ENCODE results near the gene CD200R1.
"Not testable (repeated sequence)": the region's sequence is repeated elsewhere in the genome, so short reads cannot be mapped to it uniquely, and the experiment has no call there.

CD200R1 gene

DNA sequence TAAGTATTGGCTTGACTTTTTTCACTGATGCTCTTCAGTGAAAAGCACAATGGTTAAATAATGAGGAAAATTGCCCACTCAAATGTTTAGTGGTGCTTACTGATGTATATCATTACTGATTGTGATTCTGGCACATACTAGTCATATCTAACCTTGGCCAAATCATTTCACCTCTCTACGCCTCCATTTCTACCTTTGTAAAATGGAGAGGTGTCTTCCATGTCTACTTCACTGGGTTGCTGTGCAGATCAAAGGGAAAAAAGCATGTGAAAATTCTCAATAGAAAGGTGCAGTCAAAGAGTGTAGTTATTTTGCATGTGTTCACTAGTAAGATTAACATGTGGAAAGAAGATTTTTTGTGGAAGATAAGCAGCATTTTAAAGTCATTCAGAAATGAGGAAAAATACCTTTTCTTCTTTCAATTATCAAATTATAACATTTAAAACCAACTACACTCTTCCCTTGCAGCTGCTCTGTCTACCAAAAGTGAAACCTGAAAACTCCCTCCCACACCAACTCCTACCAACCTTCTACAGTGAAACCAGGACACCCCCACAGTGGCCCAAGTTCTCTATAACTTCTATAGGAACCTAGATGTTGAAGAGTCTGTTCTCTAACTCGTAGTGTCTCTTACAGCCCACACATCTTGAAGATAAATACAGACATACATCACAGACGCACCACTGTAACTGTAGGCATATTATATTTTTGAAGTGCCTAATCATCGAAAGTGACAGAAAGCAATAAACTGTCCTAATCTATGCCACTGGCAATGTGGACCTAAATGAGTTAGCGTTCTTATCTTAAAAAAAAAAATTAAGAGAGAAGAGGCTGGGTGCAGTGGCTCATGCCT, 1.4 kb downstream of the CD200R1 start:
- peak; percentile 32 for DNase-seq (ENCODE audit: low read depth)

DNA sequence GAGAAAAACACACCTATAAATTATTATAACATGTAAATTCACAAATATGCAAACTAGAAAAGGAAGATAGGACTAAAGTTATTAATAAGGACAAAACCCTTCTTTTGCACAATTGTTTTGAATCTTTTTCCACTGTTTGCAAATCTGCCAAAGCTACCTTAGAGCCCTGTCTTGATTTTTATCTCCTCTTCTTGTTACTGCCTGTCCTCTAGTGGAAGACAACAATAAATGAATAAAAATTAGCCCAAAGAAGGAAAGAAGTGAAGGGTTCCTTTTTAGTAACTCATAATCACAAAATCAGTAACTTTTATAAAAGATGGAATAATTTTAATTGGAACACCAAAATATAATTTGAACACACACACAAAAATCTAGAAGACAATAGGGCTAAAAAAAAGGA, 2.7 kb downstream of the CD200R1 start:
- DNase-seq (ENCODE audit: low read depth) = no peak

DNA sequence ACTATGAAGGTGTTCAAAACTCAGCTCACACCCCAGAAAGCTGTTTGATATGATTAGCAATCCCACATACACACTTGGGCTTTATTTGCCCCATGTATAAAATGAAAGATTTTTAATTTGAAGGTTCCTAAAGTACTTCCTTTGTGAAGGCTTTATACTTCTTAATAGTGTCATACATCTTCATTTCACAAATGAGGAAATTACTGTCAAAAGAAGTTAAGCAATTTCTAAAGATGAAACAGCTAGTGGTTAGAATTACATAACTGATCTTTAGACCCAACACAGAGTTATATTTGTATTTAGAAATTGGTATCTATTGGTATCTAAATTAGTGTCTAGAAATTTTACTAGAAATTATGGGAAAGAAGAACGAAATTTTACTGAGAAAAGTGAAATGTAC, 7.1 kb downstream of the CD200R1 start:
- DNase-seq (ENCODE audit: low read depth) = no peak

DNA sequence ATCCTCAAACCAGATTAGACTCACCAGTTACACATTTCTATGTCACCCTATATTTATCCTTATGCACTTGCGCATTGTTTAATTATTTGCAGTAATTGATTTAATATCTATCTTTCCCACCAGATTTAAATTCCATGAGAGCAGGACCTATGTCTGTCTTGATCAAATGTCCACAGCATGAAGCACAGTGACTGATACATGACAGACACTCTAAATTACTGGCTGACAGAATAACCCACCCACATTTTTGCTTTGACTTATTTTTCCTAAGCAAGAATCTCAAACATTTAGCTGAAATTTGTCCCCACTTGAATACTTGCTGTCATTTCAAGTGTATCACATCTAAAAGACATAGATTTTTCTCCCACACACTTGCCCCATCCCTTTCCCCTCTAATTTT, 7.5 kb downstream of the CD200R1 start:
- no peak for DNase-seq (ENCODE audit: low read depth)

DNA sequence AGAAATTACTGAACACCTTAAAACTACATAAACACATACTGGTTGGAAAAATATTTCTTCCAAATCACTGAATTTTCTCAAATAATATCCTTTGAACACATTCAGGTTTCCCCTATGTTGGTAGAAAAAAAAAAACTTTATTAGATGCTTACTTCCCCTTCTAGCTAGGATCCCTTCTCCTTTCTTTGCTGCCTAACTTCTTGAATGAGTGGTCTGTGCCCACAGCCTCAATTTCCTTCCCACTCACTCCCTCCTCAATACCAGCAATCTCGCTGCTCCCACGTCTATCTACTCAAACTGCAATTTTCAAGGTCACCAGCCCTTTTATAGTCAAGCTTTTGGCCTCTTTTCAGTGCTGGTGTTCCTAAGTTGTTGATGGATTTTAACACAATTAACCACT, 8.3 kb downstream of the CD200R1 start:
- no peak for DNase-seq (ENCODE audit: low read depth)

DNA sequence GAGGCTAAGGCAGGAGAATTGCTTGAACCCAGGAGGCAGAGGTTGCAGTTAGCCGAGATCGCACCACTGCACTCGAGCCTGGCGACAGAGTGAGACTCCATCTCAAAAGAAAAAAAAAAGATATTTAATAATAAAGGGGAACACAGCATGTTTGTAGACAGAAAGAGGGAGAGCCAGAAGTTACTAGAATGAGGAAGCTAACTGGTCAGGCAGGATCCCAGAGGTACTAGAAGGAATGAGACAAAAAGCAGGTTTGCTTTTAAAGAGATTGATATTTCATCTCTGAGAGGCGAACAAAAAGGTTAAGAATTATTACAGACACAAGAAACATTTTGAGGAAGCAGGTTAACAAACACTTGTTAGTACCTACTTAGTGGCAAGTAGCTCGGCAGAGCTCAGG, 9.2 kb downstream of the CD200R1 start:
- DNase-seq (ENCODE audit: low read depth) = no peak

DNA sequence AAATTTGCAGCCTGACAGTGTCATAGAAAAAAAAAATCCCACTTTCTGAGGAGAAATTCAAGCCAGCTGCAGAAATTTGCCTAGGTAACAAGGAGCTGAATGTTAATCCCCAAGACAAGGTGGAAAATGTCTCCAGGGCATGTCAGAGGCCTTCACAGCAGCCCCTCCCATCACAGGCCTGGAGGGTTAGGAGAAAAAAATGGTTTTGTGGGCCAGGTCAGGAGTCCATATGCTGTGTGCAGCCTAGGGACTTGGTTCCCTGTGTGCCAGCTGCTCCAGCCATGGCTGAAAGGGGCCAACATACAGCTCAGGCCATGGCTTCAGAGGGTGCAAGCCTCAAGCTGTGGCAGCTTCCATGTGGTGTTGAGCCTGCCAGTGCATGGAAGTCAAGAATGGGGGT, 11.2 kb downstream of the CD200R1 start:
- no peak for DNase-seq (ENCODE audit: low read depth)

DNA sequence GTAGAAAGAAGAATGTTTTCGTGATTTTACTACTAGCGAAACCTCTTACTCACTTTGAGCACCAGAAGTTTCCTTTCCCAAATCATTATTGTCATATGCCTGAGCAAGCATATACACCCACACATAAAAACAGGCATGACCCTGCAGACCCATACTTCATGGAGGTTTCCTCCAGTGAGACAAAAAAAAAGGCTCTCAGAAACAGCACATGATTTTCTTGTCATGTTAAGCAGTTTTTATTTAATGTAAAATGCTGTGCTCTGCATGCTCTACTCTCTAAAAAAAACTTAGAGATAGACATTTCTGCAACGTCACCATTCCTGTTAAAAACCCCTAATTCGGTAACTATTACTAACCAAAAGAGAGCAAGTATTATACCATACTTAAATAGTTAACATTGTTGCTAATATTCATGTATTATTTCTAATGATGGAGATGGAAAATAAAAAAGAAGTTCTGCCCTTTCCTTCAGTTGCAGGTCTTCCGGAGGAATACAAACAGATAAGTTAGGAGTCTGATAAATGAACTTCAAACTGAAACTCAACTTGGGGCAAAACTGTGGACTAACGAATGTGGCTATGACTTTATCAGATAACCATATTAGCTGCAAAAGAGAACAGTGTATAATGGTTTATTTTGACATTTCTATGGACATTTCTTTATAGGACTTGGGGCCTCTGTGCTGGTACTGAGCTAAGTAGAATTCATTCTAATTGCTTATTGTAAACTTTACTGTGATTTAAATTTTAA, 15.9 kb downstream of the CD200R1 start:
- no peak for DNase-seq (ENCODE audit: low read depth)

DNA sequence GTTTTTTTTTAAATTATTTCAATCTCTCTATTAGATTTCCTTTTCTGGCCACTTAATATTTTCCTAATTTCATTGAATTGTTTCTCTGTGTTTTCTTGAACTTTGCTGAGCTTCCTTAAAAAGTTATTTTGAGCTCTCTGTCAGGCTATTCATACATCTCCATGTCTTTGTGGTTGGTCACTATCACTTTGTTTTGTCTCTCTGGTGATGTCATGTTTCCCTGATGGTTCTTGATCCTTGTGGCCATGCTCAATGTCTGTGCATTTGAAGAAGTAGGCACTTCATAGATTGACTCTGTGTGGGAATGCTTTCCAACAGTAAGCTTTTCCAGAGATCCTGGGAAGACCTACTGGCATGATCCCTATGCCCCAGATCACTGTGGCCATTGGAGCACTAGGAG, 18.6 kb downstream of the CD200R1 start:
- DNase-seq (ENCODE audit: low read depth) = no peak

DNA sequence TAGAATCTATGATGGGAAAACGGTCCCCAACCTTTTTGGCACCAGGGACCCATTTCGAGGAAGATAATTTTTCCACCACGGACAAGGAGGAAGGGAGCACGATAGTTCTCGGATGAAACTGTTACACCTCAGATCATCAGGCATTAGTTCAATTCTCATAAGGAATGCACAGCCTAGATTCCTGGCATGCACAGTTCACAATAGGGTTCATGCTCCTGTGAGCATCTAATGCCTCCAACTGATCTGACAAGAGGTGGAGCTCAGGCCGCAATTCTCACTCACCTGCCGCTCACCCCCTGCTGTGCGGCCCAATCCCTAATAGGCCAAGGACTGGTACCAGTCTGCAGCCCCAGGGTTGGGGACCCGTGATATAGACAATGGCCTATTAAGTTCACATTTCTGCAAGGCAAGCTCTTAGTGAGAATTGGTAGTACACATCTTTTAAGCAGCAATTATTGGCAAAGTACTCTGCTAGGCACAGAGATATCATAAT, 26.5 kb downstream of the CD200R1 start:
- DNase-seq (ENCODE audit: low read depth) = no peak

DNA sequence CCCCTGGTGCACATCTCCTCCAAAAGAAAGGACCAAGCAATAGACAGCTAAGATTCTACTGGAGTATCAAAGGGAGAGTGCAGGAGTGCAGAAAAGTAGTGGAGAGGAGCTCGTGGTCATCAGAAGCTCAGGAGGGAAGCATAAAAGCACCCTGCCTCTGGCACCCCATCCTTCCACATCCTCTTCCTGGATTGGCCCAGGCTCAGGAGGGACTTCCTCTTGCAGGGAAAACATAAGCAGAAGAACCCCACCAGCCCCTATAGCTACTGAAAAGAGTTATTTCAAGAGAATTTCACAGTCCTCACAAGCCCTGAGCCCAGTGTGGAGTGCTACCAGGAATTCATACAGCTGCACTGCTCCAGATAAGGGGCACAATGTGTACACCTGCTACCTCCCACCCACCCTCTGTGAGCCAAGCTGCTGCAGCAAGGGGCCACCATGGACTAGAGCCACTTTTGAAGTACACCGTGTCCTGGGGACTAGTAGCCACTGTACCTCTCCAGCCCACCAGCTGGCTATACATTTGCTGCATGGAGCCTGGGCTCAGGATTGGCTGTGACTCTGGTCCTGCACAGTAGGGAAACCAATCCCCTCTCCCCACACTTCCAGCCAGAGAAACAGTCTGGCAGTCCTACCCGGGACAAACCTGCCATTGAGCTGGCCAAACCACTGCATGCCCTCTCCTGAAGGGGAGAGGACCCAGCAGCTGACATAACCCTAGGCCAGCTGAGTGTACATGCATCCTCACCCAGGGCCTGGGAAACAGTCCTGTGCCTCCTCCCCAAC, 43.0 kb downstream of the CD200R1 start:
- no peak for DNase-seq (ENCODE audit: low read depth)

DNA sequence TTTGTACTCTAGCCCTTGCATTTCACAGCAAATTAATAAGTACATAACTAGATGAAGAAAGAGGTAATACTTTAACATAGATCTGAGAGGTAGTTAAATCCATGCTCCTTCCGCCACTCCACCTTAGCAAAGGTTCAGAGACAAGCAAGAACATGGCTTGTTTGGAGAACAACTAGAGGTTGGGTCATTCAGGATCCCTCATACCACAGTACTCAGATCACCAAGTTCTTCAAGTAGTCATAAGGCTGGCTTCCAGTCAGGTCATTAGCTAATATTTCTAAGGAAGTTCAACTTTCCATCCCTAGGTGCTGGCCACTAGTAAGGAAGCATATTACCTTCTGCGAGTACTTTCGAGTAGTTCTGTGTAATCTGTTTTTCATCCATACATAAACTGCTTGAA, 44.1 kb downstream of the CD200R1 start:
- DNase-seq (ENCODE audit: low read depth) = no peak

DNA sequence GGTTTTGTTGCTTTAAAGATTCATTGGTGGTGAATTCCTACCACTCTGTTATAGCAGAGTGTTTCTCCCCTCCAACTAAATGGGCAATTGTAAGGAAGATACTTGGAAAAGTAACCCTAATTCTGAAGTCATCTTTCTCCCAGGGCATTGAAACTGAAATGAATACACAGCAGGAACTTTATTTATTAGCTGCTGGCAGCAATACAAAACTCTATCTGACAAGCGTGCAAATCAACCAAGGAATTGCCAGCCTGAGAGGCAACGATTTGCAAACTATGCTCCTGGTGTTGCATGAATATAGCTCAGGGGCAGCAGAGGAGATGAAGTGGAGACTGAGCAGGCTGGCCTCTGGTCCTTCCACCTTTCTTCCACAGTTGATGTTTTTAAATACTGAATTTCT, 48.9 kb downstream of the CD200R1 start:
- DNase-seq (ENCODE audit: low read depth) = no peak

DNA sequence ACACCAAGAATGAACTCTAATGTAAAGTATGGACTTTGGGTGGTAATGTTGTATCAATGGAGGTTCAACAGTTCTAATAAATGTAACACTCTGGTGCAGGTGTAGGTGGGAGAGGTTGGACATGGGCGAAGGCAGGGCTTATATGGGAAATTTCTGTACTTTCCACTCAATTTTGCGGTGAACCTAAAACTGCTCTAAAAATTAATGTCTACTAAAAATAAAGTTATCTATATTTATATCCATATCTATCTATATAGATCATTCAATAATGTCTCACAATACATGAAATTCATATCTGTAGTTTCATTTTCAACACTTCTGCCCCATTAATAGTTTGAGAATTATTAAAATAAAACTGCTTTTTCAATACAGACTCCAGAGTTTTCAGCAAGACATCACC, 49.3 kb downstream of the CD200R1 start:
- no peak for DNase-seq (ENCODE audit: low read depth)

DNA sequence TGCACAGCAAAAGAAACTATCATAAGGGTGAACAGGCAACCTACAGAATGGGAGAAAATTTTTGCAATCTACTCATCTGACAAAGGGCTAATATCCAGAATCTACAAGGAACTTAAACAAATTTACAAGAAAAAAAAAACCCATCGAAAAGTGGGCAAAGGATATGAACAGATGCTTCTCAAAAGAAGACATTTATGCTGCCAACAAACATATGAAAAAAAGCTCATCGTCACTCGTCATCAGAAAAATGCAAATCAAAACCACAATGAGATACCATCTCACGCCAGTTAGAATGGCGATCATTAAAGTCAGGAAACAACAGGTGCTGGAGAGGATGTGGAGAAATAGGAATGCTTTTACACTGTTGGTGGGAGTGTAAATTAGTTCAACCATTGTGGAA, 55.4 kb downstream of the CD200R1 start:
- not testable (repeated sequence) for DNase-seq (ENCODE audit: low read depth)

DNA sequence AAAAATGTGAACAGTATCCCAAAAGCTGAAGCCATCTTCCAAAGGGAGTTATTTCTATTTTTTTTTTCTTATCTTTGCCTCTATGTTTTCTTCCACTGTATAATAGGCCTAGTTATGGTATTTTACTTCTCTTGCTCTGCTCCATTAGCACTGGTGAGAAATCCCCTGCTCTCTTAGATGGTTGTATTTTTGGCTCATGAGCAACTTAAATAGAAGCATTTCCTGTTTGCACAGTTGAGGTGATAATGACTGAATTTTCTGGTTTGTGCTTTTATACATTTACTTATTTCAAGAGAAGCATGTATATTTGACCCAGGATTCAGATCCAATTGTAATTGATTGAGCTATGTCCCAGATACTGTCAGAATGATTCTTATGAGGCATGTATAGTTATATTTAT, 66.7 kb downstream of the CD200R1 start:
- no peak for DNase-seq (ENCODE audit: low read depth)

DNA sequence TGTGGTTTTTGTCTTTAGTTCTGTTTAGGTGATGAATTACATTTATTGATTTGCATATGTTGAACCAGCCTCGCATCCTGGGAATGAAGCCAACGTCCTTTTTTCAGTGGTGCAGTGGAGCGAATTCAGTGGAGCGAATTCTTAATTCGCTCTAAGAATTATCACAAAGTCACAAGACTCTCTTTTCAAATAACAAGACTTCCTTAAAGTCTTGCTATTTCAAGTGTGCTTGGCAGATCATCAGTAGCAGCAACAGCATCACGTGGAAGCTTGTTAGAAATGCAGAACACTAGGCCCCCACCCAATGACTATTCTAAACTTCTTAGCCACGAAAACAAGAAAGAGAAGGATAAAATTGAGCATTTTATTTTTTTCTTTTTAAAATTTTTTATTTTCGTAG, 70.1 kb downstream of the CD200R1 start:
- no peak for DNase-seq (ENCODE audit: low read depth)

DNA sequence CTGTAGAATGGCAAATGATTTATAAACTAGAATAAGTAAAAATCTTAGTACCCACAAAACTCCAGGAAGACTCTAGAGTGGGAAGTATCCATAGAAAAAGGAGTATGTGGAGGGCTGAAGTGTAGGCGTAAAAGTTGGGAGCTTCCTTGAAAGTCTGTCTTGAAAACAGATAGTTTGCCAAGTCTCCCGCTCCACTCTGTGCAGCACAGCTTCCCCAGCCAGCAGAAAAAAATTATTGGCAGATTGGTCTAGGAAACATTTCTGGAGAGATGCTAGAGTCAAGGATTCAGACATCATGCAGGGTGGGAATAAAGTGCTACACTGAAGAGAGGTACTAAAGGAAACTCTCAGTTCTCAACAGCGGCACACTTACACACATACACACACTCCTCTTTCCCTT, 74.8 kb downstream of the CD200R1 start:
- no peak for DNase-seq (ENCODE audit: low read depth)

DNA sequence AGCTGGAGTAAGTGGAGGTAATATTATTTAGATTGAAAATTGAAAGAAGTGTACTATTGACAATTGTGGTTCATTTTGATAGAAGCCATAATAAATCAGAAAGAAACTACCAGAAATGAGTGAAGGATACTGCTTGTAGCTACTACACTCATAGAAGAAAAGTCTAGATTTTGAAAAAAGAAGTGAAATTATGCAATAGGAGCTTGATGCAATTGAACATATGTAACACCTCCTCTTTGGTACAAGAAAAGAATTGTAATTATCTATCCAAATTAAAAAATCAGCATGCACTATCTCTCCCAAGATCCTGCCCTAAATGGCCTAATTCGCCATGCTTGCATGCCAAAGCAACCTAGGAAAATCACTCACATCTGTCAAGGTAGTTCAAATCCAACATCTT, 77.1 kb downstream of the CD200R1 start:
- DNase-seq (ENCODE audit: low read depth) = no peak

DNA sequence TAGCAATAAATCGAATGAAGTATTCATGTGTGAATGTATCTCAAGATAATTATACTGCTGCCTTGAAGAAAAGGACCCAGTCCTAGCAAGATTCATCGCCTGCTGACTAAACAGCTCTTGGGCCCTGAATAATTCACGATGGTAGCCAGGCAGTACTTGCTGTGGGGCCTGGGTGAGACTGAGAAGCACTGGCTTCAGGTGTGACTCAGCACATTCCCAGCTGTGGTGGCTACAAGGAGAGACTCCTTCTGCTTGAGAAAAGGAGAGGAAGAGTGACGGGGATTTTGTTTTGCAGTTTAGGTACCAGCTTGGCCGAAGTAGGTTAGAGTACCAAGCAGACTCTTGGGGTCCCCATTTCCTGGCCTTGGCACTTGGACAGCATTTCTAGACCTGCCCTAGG, 80.6 kb downstream of the CD200R1 start:
- DNase-seq (ENCODE audit: low read depth) = no peak

DNA sequence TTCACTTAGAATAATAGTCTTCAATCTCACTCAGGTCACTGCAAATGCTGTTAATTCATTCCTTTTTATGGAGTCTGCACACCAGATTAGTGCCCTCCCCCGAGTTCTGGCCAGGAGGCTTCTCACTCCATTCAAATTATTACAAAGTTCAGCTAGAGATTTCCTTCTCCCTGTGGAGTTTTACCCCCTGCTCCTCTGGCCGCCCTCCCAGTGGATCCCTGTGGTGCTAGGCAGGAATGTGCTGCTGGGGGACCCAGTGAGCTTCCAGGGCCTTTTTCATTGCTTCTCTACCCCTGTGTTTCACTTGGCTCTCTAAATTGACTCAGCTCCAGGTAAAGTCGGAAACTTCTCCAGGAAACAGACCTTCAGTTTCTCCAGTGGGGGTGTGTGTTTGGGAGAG, 85.5 kb downstream of the CD200R1 start:
- no peak for DNase-seq (ENCODE audit: low read depth)

DNA sequence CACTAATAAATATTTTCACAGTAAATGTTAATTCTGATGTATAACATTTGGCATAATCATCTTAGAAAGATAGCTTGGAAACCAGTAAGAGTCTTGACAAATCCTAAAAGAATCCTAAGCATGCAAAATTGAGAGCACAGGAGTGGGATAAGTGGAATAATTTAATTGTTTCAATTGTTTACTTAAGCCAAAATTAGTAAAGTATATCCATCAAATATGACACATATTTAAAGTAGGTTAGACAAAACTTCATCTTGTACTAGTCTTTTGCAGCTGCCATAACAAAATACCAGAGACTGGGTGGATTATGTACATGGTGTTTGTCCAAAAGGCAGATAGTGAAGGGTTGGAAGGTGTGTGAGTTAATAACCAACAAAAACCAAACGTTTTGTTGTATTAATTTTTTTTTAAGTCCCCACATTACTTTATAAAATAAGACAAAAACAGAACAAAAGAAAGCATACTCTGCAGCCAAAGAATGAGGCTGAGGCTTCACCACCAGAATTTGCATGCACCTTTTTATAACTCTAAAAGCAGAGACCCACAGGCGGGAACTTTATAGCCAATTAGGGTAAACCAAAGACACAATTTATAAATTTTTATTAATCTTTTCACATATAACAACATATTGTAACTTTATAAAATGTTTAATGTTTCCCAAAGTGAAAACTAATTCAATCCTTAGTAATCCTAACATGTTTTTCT, 86.4 kb downstream of the CD200R1 start:
- DNase-seq (ENCODE audit: low read depth) = no peak
